K562 (cell line): ENCODE data around the gene MAK. TPM values are rescaled to one million over a fixed set of nuclear protein-coding genes. Genes with fewer than 3 reads are reported as not detected.
A peak's percentile ranks its signal among the peaks of the same experiment; 100 is the strongest.

Source experiments
- ATAC-seq: fragments of 200-7000 bp; cut with Tn5 transposase; 3 replicates; pipeline ENCODE4 v1.9.1; 2020; ENCODE audit warnings: moderate library complexity
- BruUV-seq: library from RNA; stranded (reverse); fragments of 400-500 nt; replicated peaks from 2 replicates; lab custom pipeline; 2021; lab: Mats Ljungman, UMichigan
- CTCF ChIA-PET: fragments of 300-600 bp; formaldehyde crosslinking; extraction: SDS; loops from one replicate; lab custom pipeline; 2021; ENCODE audit warnings: low intra/inter-chr PET ratio; lab: Yijun Ruan, JAX
- POLR2A ChIA-PET: fragments of 300-600, 350-650 bp; sonication (Branson Sonifier 250); formaldehyde crosslinking; extraction: SDS; loops from one replicate; lab custom pipeline; 2021; ENCODE audit warnings: antibody characterized with exemption, inconsistent platforms; lab: Yijun Ruan, JAX
- DNase-seq, 4 experiments: peaks; one replicate each; pipeline versions ENCODE4 v3.0.0 to v3.0.0-alpha.2; 2011 to 2018; ENCODE audit warnings: low spot score in 3 of 4, mixed read lengths in 3 of 4; ENCODE audit errors: extremely low read depth in 1 of 4
- FAIRE-seq: peaks from 2 replicates; lab custom pipeline; 2011; peaks lifted over from hg19 to GRCh38; lab: Jason Lieb, UNC
- H2AFZ ChIP-seq: 2 replicates; pipeline ENCODE4 v1.6.0; 2011; ENCODE audit warnings: low read depth, low read length, control low read depth, inconsistent platforms
- H3K27ac ChIP-seq: fragments of 200-600 bp; 3 replicates; pipeline ENCODE4 v1.8.0; 2011; ENCODE audit warnings: low read depth, mild to moderate bottlenecking, control low read depth, inconsistent platforms, low read length, moderate library complexity, mixed read lengths; ENCODE audit errors: extremely low read depth
- H3K27me3 ChIP-seq, 2 experiments: fragments of 300-600 bp in 1 of 2; 2 replicates in 1 of 2; 3 replicates in 1 of 2; pipeline versions ENCODE4 v1.6.0 to v1.8.0; 2011; ENCODE audit warnings: inconsistent platforms in 2 of 2, low read length in 2 of 2, mild to moderate bottlenecking in 1 of 2, mixed read lengths in 1 of 2, moderate library complexity in 1 of 2; ENCODE audit not compliant: control insufficient read depth in 2 of 2, insufficient read depth in 2 of 2
- H3K36me3 ChIP-seq: fragments of 300-600 bp; 3 replicates; pipeline ENCODE4 v1.8.0; 2011; ENCODE audit warnings: mild to moderate bottlenecking, low read length, inconsistent platforms; ENCODE audit not compliant: control insufficient read depth, insufficient read depth
- H3K4me1 ChIP-seq, 2 experiments: fragments of 200-600 bp in 1 of 2; replicated peaks in 1 of 2; 2 replicates in 1 of 2; 3 replicates in 1 of 2; pipeline versions ENCODE4 v1.5.1 to v1.8.0; 2011; ENCODE audit warnings: inconsistent platforms in 2 of 2, low read length in 2 of 2, mild to moderate bottlenecking in 1 of 2, mixed read lengths in 1 of 2, moderate library complexity in 1 of 2; ENCODE audit not compliant: control insufficient read depth in 2 of 2, insufficient read depth in 2 of 2
- H3K4me2 ChIP-seq: 2 replicates; pipeline ENCODE4 v1.6.1; 2011; ENCODE audit warnings: low read length, control low read depth, inconsistent platforms, mixed read lengths; ENCODE audit not compliant: insufficient read depth
- H3K4me3 ChIP-seq: fragments of 200-600 bp; sonication (generic), shearing (Covaris generic); 2 replicates; pipeline ENCODE4 v1.5.1; 2016; ENCODE audit warnings: control low read depth, inconsistent platforms
- H3K79me2 ChIP-seq: fragments of 200-600 bp; 3 replicates; pipeline ENCODE4 v1.8.0; 2011; ENCODE audit warnings: low read length, inconsistent platforms; ENCODE audit not compliant: control insufficient read depth, insufficient read depth
- H3K9ac ChIP-seq, 2 experiments: 2 replicates each; pipeline versions ENCODE4 v1.6.0 to v1.6.1; 2011; ENCODE audit warnings: low read depth in 2 of 2, low read length in 2 of 2, control low read depth in 1 of 2, inconsistent platforms in 1 of 2, mild to moderate bottlenecking in 1 of 2, mixed read lengths in 1 of 2; ENCODE audit not compliant: insufficient read depth in 1 of 2
- H3K9me1 ChIP-seq: one replicate; pipeline ENCODE4 v1.6.0; 2011; ENCODE audit warnings: inconsistent platforms, mild to moderate bottlenecking, low read length, moderate library complexity; ENCODE audit not compliant: control insufficient read depth, insufficient read depth
- H3K9me3 ChIP-seq: replicated peaks from 2 replicates; pipeline ENCODE4 v1.5.1; 2011; ENCODE audit warnings: low read depth, low read length, inconsistent platforms; ENCODE audit not compliant: control insufficient read depth, insufficient read depth
- H4K20me1 ChIP-seq: replicated peaks from 2 replicates; pipeline ENCODE4 v1.6.1; 2011; ENCODE audit warnings: low read length, inconsistent platforms, mixed read lengths; ENCODE audit not compliant: control insufficient read depth, insufficient read depth
- DLX4 ChIP-seq: fragments of 250-450 bp; sonication (Bioruptor Pico); IDR thresholded peaks from 2 replicates; pipeline ENCODE4 v1.6.1; 2021; ENCODE audit warnings: mild to moderate bottlenecking
- EGR1 ChIP-seq: fragments of 450-650 bp; conservative IDR thresholded peaks from 2 replicates; pipeline ENCODE4 v1.6.1; 2017; ENCODE audit warnings: mild to moderate bottlenecking
- ELF2 ChIP-seq: fragments of 250-450 bp; sonication (Bioruptor Pico); IDR thresholded peaks from 2 replicates; pipeline ENCODE4 v1.5.0; 2021; ENCODE audit warnings: mild to moderate bottlenecking
- ERF ChIP-seq: fragments of 450-650 bp; formaldehyde crosslinking; IDR thresholded peaks from 2 replicates; pipeline ENCODE4 v1.4.0; 2020; ENCODE audit warnings: mild to moderate bottlenecking, mixed read lengths
- NFATC3 ChIP-seq: fragments of 450-650 bp; IDR thresholded peaks from 2 replicates; pipeline ENCODE4 v1.6.1; 2017; ENCODE audit warnings: mild to moderate bottlenecking
- PYGO2 ChIP-seq: fragments of 450-650 bp; IDR thresholded peaks from 2 replicates; pipeline ENCODE4 v1.6.1; 2016; ENCODE audit warnings: mild to moderate bottlenecking, missing genetic modification characterization, moderate library complexity, missing compliant biosample characterization
- RBM34 ChIP-seq: fragments of 200-400 bp; formaldehyde crosslinking; IDR thresholded peaks from 2 replicates; pipeline ENCODE4 v1.6.1; 2018; ENCODE audit warnings: low read length, borderline replicate concordance; ENCODE audit not compliant: insufficient read depth
- ZKSCAN1 ChIP-seq: fragments of 150-350 bp; IDR thresholded peaks from 2 replicates; pipeline ENCODE4 v1.6.1; 2016; ENCODE audit warnings: low read depth, low read length
- ZNF184 ChIP-seq: sonication (generic); formaldehyde crosslinking; IDR thresholded peaks from 2 replicates; pipeline ENCODE4 v1.5.0; 2020; ENCODE audit warnings: missing genetic modification reagents
- ZNF512 ChIP-seq: IDR thresholded peaks from 2 replicates; pipeline ENCODE4 v1.6.1; 2016; ENCODE audit warnings: missing genetic modification characterization, missing compliant biosample characterization
- WGBS: fragments of 100-300 bp; shearing (Covaris generic); methylation state at CpG from one replicate; pipeline ENCODE4 v1.1.6; 2016; ENCODE audit warnings: low coverage, mixed read lengths; ENCODE audit not compliant: insufficient coverage; ENCODE audit errors: missing lambda C conversion rate; 5-methylcytosine and 5-hydroxymethylcytosine counted together
- in situ Hi-C: fragments of 300-500 bp; cut with MboI; formaldehyde crosslinking; loops from 4 replicates; pipeline ENCODE4 v1.15.0; 2018; ENCODE audit warnings: inconsistent platforms, mixed read lengths
- intact Hi-C: fragments of 100-400 bp; cut with micrococcal nuclease; formaldehyde crosslinking; loops from 2 replicates; pipeline ENCODE4 v1.14.2; 2022
- polyA plus RNA-seq, 8 experiments: library from polyadenylated mRNA; depleted of rRNA in 4 of 8; stranded (reverse) in 5 of 8; unstranded in 3 of 8; fragments of >200 nt; fragmentation: Nextera tagmentation in 2 of 8; fragmentation: Illumina TruSeq in 1 of 8; extraction: Ambion mirVana in 2 of 8; extraction: Trizol in 1 of 8; gene quantifications; 2 replicates each; pipeline versions ENCODE4 v1.2.1 to v1.2.3, GENCODE V29; 2011 to 2014; ENCODE audit warnings: inconsistent platforms in 1 of 8, missing spikeins in 1 of 8
- total RNA-seq, 7 experiments: library from RNA; depleted of rRNA in 6 of 7; stranded (reverse); fragments of >200 nt in 6 of 7; fragmentation: Illumina TruSeq in 2 of 7; extraction: Trizol in 2 of 7; gene quantifications; 2 replicates each; pipeline versions ENCODE4 v1.2.1 to v1.2.3, GENCODE V29; 2011 to 2021; ENCODE audit warnings: low replicate concordance in 1 of 7
- TF ChIP-seq, protein P1 (sequence below): sonication (generic); formaldehyde crosslinking; IDR thresholded peaks from 2 replicates; pipeline ENCODE4 v1.8.0; 2022; ENCODE audit warnings: mild to moderate bottlenecking, missing genetic modification reagents
- TF ChIP-seq, protein P2 (sequence below): sonication (generic); formaldehyde crosslinking; IDR thresholded peaks from 2 replicates; pipeline ENCODE4 v1.8.1; 2023; ENCODE audit warnings: mild to moderate bottlenecking, missing genetic modification reagents

MAK gene
- total and polyA plus RNA-seq, 9 of the 15 experiments (the other 6 are each of a cell fraction or from before 2014, with no cell fraction given) = 0.25 to 1.1 (median 0.53) TPM

- H3K27me3 ChIP-seq = no peaks in the 10 kb centered on the region
- peak within 1 kb of the TSS; percentile 99 for H2AFZ ChIP-seq
- H3K36me3 ChIP-seq = peaks cover 5% of the 10 kb centered on the region; the same call in 2 of the 3 replicates
- H3K4me2 ChIP-seq = peak within 1 kb of the TSS; percentile 98
- ATAC-seq = peak; percentile 93
- peak; percentile 91 for FAIRE-seq
- H3K4me3 ChIP-seq = peak within 1 kb of the TSS; percentile 79
- peak within 1 kb of the TSS; percentile 92 to 97 for H3K9ac ChIP-seq
- in situ Hi-C loops = no loop called here
- H4K20me1 ChIP-seq = no peaks in the 10 kb centered on the region; the same call in 1 of the 2 replicates
- CTCF ChIA-PET = interaction anchor here (0.7 kb wide), 1 partner anchor 192 kb away, joined by 3 read pairs; the partner anchor contains the start of gene PAK1IP1
- TSS peak; percentile 61 for BruUV-seq
- H3K4me1 ChIP-seq = peaks cover 13 to 20% of the 10 kb centered on the region in 2 experiments
- peaks cover 46% of the 10 kb centered on the region for H3K79me2 ChIP-seq
- DNase-seq = peak; percentile 78 to 95 (median 82)
- intact Hi-C loops = loop anchor here (2.0 to 5.0 kb wide), 2 partner anchors 50 to 164 kb away; partner anchors contain the start of genes MAK and TMEM14C
- H3K27ac ChIP-seq = peak within 1 kb of the TSS; percentile 91
- no peaks in the 10 kb centered on the region for H3K9me3 ChIP-seq
- no peaks in the 10 kb centered on the region for H3K9me1 ChIP-seq
- POLR2A ChIA-PET = interaction anchor here (0.7 to 1.8 kb wide), 13 partner anchors 8 to 424 kb away, joined by 3 to 18 read pairs (median 4); partner anchors contain the start of gene SMIM13
- WGBS = under 1% methylated on average over 46 of the region's 58 CpGs
- TF ChIP-seq, protein P1, sequence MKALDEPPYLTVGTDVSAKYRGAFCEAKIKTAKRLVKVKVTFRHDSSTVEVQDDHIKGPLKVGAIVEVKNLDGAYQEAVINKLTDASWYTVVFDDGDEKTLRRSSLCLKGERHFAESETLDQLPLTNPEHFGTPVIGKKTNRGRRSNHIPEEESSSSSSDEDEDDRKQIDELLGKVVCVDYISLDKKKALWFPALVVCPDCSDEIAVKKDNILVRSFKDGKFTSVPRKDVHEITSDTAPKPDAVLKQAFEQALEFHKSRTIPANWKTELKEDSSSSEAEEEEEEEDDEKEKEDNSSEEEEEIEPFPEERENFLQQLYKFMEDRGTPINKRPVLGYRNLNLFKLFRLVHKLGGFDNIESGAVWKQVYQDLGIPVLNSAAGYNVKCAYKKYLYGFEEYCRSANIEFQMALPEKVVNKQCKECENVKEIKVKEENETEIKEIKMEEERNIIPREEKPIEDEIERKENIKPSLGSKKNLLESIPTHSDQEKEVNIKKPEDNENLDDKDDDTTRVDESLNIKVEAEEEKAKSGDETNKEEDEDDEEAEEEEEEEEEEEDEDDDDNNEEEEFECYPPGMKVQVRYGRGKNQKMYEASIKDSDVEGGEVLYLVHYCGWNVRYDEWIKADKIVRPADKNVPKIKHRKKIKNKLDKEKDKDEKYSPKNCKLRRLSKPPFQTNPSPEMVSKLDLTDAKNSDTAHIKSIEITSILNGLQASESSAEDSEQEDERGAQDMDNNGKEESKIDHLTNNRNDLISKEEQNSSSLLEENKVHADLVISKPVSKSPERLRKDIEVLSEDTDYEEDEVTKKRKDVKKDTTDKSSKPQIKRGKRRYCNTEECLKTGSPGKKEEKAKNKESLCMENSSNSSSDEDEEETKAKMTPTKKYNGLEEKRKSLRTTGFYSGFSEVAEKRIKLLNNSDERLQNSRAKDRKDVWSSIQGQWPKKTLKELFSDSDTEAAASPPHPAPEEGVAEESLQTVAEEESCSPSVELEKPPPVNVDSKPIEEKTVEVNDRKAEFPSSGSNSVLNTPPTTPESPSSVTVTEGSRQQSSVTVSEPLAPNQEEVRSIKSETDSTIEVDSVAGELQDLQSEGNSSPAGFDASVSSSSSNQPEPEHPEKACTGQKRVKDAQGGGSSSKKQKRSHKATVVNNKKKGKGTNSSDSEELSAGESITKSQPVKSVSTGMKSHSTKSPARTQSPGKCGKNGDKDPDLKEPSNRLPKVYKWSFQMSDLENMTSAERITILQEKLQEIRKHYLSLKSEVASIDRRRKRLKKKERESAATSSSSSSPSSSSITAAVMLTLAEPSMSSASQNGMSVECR (CRISPR knock-in tag) = peak; percentile 51; the same call in 1 of the 2 replicates
- no peak for TF ChIP-seq ERF (CRISPR knock-in tag)
- TF ChIP-seq PYGO2 = no peak
- peak; percentile 70 for TF ChIP-seq EGR1
- no peak for TF ChIP-seq RBM34
- no peak for TF ChIP-seq ZNF512 (tag)
- no peak for TF ChIP-seq DLX4 (CRISPR knock-in tag)
- 0 out of 2 replicates have a peak, but pooled peaks have one; percentile 29 for TF ChIP-seq NFATC3
- no peak for TF ChIP-seq ZKSCAN1
- TF ChIP-seq, protein P2, sequence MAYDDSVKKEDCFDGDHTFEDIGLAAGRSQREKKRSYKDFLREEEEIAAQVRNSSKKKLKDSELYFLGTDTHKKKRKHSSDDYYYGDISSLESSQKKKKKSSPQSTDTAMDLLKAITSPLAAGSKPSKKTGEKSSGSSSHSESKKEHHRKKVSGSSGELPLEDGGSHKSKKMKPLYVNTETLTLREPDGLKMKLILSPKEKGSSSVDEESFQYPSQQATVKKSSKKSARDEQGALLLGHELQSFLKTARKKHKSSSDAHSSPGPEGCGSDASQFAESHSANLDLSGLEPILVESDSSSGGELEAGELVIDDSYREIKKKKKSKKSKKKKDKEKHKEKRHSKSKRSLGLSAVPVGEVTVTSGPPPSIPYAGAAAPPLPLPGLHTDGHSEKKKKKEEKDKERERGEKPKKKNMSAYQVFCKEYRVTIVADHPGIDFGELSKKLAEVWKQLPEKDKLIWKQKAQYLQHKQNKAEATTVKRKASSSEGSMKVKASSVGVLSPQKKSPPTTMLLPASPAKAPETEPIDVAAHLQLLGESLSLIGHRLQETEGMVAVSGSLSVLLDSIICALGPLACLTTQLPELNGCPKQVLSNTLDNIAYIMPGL (CRISPR knock-in tag) = peak; percentile 74; the same call in 1 of the 2 replicates
- TF ChIP-seq ZNF184 (CRISPR knock-in tag) = no peak
- TF ChIP-seq ELF2 (CRISPR knock-in tag) = no peak; the same call in none of the 2 replicates
These were observed 48.6 kb upstream of the MAK start, which contains the start of gene SYCP2L for GRCh38 chr6:10886691-10887502. SYCP2L (plus strand) TSS chr6:10887052; CDS start chr6:10887127, 75 bp downstream.
